ENCODE data around the gene GUCA1C. TPM values are rescaled to one million over a fixed set of nuclear protein-coding genes. Genes with fewer than 3 reads are reported as not detected.

The GUCA1C gene
- total and polyA plus RNA-seq, 2 donors (not counting 3 experiments of a cell fraction or from before 2014, with no cell fraction given), result not detected

GRCh38 chr3:108887777-108888176 is 65.9 kb downstream of the GUCA1C start:
- no peak overlapping the region for H3K4me3 ChIP-seq (replicated peaks in 1 of 3; ENCODE audit: insufficient read depth in 1 of 3, low read depth in 1 of 3, low read length in 3 of 3)
- ChIA-PET POLR2A (no interaction called here), CTCF (no interaction called here)
- H4K20me1 ChIP-seq (replicated peaks; ENCODE audit: control insufficient read depth, extremely low read depth, insufficient read depth, low read length), result no peaks in the 10 kb centered on the region
- no peak for DNase-seq (ENCODE audit: low read depth, low spot score)
- no peak overlapping the region for H2AFZ ChIP-seq (ENCODE audit: low read depth, low read length)
- H3K4me2 ChIP-seq (ENCODE audit: insufficient read depth, low read length), result no peak overlapping the region
- intact Hi-C loops (cut with micrococcal nuclease) (no loop called here), dilution Hi-C loops (cut with MboI; ENCODE audit: extremely low pct_ligation_motif_present, low sequenced_read_pairs) (no loop called here)
- H3K9ac ChIP-seq (replicated peaks; ENCODE audit: extremely low read depth, insufficient read depth, low read length), result no peak overlapping the region
- no peaks in the 10 kb centered on the region for H3K9me3 ChIP-seq (replicated peaks; ENCODE audit: control insufficient read depth, insufficient read depth, low read length)
- TF ChIP-seq MYC (IDR thresholded peaks at IDR 0.05; ENCODE audit: low read depth, low read length) (no peak), GATA2 (IDR thresholded peaks at IDR 0.05; ENCODE audit: insufficient read depth, insufficient read length, low read depth, low read length) (no peak), POLR2AphosphoS5 (IDR thresholded peaks at IDR 0.05; ENCODE audit: insufficient read depth, low read depth, low read length) (no peak), FOS (IDR thresholded peaks at IDR 0.05; ENCODE audit: borderline replicate concordance, insufficient read depth, low read length) (no peak), POLR2A (IDR thresholded peaks at IDR 0.05; ENCODE audit: low read depth, low read length) (no peak), MAX (IDR thresholded peaks at IDR 0.05; ENCODE audit: insufficient read depth, insufficient read length) (no peak), JUN (IDR thresholded peaks at IDR 0.05; ENCODE audit: borderline replicate concordance, insufficient read depth, insufficient read length, low read depth) (no peak), EZH2 (IDR thresholded peaks at IDR 0.05; ENCODE audit: borderline replicate concordance, low read depth, low read length, severe bottlenecking) (no peak)
- TF ChIP-seq, protein P1, sequence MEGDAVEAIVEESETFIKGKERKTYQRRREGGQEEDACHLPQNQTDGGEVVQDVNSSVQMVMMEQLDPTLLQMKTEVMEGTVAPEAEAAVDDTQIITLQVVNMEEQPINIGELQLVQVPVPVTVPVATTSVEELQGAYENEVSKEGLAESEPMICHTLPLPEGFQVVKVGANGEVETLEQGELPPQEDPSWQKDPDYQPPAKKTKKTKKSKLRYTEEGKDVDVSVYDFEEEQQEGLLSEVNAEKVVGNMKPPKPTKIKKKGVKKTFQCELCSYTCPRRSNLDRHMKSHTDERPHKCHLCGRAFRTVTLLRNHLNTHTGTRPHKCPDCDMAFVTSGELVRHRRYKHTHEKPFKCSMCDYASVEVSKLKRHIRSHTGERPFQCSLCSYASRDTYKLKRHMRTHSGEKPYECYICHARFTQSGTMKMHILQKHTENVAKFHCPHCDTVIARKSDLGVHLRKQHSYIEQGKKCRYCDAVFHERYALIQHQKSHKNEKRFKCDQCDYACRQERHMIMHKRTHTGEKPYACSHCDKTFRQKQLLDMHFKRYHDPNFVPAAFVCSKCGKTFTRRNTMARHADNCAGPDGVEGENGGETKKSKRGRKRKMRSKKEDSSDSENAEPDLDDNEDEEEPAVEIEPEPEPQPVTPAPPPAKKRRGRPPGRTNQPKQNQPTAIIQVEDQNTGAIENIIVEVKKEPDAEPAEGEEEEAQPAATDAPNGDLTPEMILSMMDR (IDR thresholded peaks at IDR 0.05; ENCODE audit: extremely low read depth in 1 of 2, insufficient read depth in 1 of 2, low read depth in 1 of 2, low read length in 2 of 2), result no peak
- H3K79me2 ChIP-seq (ENCODE audit: control insufficient read depth, insufficient read depth, low read length), result no peaks in the 10 kb centered on the region
- H3K27ac ChIP-seq (ENCODE audit: insufficient read depth, low read depth, low read length), result no peak overlapping the region
- BruUV-seq (replicated peaks), result no TSS peak
- no peak for FAIRE-seq
- H3K36me3 ChIP-seq (ENCODE audit: control insufficient read depth in 2 of 2, extremely low read depth in 1 of 2, insufficient read depth in 2 of 2, low read length in 2 of 2), result no peaks in the 10 kb centered on the region
- H3K9me1 ChIP-seq (replicated peaks; ENCODE audit: control insufficient read depth, extremely low read depth, insufficient read depth, low read length), result no peaks in the 10 kb centered on the region
- no peaks in the 10 kb centered on the region for H3K4me1 ChIP-seq (ENCODE audit: control insufficient read depth, extremely low read depth, insufficient read depth, low read length)
- no peaks in the 10 kb centered on the region for H3K27me3 ChIP-seq (ENCODE audit: control insufficient read depth in 2 of 2, insufficient read depth in 2 of 2, low read length in 2 of 2)
